GM10266 (cell line): ENCODE measurements around the gene OR1E2.

Experiments
- DNase-seq: peaks from one replicate; pipeline ENCODE4 v3.0.0; 2012; ENCODE audit errors: extremely low spot score
- TF ChIP-seq, protein P1 (sequence below): IDR thresholded peaks from 2 replicates; pipeline ENCODE4 v1.5.1; 2012; ENCODE audit warnings: mild to moderate bottlenecking, low read depth; ENCODE audit not compliant: control insufficient read depth, insufficient read depth; ENCODE audit errors: missing control alignments

Gene OR1E2

DNA sequence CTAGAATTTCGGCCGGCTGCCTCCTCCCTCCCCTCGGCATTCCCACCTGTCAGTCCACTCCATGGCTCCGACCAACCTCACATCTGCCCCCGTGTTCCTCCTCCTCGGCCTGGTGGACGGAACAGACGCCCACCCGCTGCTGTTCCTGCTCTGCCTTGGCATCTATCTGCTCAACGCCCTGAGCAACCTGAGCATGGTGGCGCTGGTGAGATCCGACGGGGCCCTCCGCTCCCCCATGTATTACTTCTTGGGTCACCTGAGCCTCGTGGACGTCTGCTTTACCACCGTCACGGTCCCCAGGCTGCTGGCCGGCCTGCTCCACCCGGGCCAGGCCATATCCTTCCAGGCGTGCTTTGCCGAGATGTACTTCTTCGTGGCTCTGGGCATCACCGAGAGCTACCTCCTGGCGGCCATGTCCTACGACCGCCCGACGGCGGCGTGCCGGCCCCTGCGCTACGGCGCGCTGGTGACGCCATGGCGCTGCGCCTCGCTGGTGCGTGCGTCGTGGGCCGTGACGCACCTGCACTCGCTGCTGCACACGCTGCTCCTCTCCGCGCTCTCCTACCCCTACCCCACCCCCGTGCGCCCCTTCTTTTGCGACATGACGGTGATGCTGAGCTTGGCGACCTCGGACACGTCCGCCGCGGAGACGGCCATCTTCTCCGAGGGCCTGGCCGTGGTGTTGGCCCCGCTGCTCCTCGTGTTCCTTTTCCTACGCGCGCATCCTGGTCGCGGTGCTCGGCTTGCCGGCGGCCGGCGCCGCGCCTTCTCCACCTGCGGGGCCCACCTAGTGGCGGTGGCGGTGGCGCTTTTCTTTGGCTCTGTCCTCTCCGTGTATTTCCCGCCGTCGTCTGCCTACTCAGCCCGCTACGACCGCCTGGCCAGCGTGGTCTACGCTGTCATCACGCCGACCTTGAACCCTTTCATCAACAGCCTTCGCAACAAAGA, 47.5 kb downstream of the OR1E2 start, which contains the start of gene OR3A2:
Gene OR3A2 (minus strand): TSS at position 440 of the 948 bp plus-strand sequence.
- TF ChIP-seq, protein P1, sequence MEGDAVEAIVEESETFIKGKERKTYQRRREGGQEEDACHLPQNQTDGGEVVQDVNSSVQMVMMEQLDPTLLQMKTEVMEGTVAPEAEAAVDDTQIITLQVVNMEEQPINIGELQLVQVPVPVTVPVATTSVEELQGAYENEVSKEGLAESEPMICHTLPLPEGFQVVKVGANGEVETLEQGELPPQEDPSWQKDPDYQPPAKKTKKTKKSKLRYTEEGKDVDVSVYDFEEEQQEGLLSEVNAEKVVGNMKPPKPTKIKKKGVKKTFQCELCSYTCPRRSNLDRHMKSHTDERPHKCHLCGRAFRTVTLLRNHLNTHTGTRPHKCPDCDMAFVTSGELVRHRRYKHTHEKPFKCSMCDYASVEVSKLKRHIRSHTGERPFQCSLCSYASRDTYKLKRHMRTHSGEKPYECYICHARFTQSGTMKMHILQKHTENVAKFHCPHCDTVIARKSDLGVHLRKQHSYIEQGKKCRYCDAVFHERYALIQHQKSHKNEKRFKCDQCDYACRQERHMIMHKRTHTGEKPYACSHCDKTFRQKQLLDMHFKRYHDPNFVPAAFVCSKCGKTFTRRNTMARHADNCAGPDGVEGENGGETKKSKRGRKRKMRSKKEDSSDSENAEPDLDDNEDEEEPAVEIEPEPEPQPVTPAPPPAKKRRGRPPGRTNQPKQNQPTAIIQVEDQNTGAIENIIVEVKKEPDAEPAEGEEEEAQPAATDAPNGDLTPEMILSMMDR = no peak
- no peak for DNase-seq
